ENCODE data around the gene ZDHHC3. TPM values are rescaled to one million over a fixed set of nuclear protein-coding genes. Genes with fewer than 3 reads are reported as not detected.

Gene ZDHHC3
- total RNA-seq, 1 experiment from 2014 or later = 49.5 TPM

DNA sequence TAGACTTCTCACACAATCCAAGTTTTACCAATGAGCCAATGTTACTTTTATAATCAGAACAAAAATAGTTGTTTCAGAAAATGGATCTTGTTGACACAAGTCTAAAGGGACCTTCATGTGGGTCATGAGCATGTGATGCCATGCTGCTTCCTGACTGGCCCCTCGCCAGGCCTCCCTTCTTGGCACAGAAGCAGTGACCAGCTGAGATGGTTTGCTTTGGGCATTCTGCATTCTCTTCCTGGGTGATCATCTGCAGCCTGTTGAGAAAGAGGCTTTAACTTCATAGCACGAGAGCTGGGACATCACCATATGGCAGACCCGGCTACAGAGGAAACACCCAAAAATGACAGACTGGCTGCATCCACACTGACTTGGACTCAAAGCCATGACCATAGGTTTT, 55.9 kb downstream of the ZDHHC3 start:
- no peak for DNase-seq (ENCODE audit: low read depth, low spot score)
- CTCF ChIA-PET = no interaction called here
- Histone ChIP-seq H3K4me3 (ENCODE audit: low read depth in 2 of 2, low read length in 2 of 2) (no peak overlapping the region), H3K4me1 (ENCODE audit: control insufficient read depth, insufficient read depth, low read length) (no peaks in the 10 kb centered on the region), H3K36me3 (ENCODE audit: control insufficient read depth, insufficient read depth, low read length) (no peaks in the 10 kb centered on the region), H3K27me3 (ENCODE audit: control insufficient read depth, insufficient read depth, low read length) (no peaks in the 10 kb centered on the region), H3K27ac (ENCODE audit: low read length) (no peak overlapping the region), H3K9me3 (ENCODE audit: control insufficient read depth, insufficient read depth, low read depth, low read length) (no peaks in the 10 kb centered on the region)
- in situ Hi-C loops (cut with HindIII; ENCODE audit: low pct_unique_long_range_greater_than_20kb, low sequenced_read_pairs) = no loop called here
- ATAC-seq = no peak
- intact Hi-C loops (cut with micrococcal nuclease; ENCODE audit: unreplicated experiment) = no loop called here
- BruUV-seq (replicated peaks) = no TSS peak
- POLR2A ChIA-PET = no interaction called here
- TF ChIP-seq, protein P1, sequence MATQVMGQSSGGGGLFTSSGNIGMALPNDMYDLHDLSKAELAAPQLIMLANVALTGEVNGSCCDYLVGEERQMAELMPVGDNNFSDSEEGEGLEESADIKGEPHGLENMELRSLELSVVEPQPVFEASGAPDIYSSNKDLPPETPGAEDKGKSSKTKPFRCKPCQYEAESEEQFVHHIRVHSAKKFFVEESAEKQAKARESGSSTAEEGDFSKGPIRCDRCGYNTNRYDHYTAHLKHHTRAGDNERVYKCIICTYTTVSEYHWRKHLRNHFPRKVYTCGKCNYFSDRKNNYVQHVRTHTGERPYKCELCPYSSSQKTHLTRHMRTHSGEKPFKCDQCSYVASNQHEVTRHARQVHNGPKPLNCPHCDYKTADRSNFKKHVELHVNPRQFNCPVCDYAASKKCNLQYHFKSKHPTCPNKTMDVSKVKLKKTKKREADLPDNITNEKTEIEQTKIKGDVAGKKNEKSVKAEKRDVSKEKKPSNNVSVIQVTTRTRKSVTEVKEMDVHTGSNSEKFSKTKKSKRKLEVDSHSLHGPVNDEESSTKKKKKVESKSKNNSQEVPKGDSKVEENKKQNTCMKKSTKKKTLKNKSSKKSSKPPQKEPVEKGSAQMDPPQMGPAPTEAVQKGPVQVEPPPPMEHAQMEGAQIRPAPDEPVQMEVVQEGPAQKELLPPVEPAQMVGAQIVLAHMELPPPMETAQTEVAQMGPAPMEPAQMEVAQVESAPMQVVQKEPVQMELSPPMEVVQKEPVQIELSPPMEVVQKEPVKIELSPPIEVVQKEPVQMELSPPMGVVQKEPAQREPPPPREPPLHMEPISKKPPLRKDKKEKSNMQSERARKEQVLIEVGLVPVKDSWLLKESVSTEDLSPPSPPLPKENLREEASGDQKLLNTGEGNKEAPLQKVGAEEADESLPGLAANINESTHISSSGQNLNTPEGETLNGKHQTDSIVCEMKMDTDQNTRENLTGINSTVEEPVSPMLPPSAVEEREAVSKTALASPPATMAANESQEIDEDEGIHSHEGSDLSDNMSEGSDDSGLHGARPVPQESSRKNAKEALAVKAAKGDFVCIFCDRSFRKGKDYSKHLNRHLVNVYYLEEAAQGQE (IDR thresholded peaks at IDR 0.05; ENCODE audit: insufficient read depth in 1 of 2, low read depth in 2 of 2, low read length in 1 of 2) = no peak
- no peak for TF ChIP-seq SIN3A (IDR thresholded peaks at IDR 0.05; ENCODE audit: borderline replicate concordance, insufficient read depth, low read depth, low read length)
- TF ChIP-seq TCF7L2 (IDR thresholded peaks at IDR 0.05; ENCODE audit: low read depth, low read length) = no peak
- TF ChIP-seq POLR2AphosphoS5 (IDR thresholded peaks at IDR 0.05; ENCODE audit: low read depth, low read length) = no peak
- TF ChIP-seq, protein P2, sequence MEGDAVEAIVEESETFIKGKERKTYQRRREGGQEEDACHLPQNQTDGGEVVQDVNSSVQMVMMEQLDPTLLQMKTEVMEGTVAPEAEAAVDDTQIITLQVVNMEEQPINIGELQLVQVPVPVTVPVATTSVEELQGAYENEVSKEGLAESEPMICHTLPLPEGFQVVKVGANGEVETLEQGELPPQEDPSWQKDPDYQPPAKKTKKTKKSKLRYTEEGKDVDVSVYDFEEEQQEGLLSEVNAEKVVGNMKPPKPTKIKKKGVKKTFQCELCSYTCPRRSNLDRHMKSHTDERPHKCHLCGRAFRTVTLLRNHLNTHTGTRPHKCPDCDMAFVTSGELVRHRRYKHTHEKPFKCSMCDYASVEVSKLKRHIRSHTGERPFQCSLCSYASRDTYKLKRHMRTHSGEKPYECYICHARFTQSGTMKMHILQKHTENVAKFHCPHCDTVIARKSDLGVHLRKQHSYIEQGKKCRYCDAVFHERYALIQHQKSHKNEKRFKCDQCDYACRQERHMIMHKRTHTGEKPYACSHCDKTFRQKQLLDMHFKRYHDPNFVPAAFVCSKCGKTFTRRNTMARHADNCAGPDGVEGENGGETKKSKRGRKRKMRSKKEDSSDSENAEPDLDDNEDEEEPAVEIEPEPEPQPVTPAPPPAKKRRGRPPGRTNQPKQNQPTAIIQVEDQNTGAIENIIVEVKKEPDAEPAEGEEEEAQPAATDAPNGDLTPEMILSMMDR (IDR thresholded peaks at IDR 0.05) = no peak

DNA sequence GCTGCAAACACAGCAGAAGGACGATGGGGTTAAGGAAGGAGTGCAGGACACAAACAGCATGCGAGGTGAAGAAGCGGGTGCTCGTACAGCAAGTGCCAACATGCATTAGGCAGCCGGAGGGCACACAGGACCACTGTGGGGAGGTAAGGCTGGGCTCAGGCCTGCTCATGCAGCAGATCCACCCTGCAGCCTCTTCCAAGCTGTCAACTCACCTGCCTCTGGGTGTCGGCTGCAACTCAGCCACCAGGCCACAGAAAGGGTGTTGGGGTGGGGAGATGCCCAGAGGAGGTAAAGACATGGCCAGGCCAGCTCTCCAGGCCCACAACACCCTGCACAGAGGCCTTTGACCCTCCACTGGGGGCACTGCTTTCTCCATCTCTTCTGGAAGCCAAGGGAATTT, 57.4 kb downstream of the ZDHHC3 start:
- intact Hi-C loops (cut with micrococcal nuclease; ENCODE audit: unreplicated experiment) (no loop called here), in situ Hi-C loops (cut with HindIII; ENCODE audit: low pct_unique_long_range_greater_than_20kb, low sequenced_read_pairs) (no loop called here)
- Histone ChIP-seq H3K36me3 (ENCODE audit: control insufficient read depth, insufficient read depth, low read length) (no peaks in the 10 kb centered on the region), H3K27ac (ENCODE audit: low read length) (no peak overlapping the region), H3K27me3 (ENCODE audit: control insufficient read depth, insufficient read depth, low read length) (no peaks in the 10 kb centered on the region), H3K9me3 (ENCODE audit: control insufficient read depth, insufficient read depth, low read depth, low read length) (no peaks in the 10 kb centered on the region), H3K4me3 (ENCODE audit: low read depth in 2 of 2, low read length in 2 of 2) (no peak overlapping the region), H3K4me1 (ENCODE audit: control insufficient read depth, insufficient read depth, low read length) (no peaks in the 10 kb centered on the region)
- DNase-seq (ENCODE audit: low read depth, low spot score) (no peak), ATAC-seq (no peak)
- TF ChIP-seq, protein P1 (IDR thresholded peaks at IDR 0.05; ENCODE audit: insufficient read depth in 1 of 2, low read depth in 2 of 2, low read length in 1 of 2) = no peak
- TF ChIP-seq SIN3A (IDR thresholded peaks at IDR 0.05; ENCODE audit: borderline replicate concordance, insufficient read depth, low read depth, low read length) = no peak
- TF ChIP-seq, protein P2 (IDR thresholded peaks at IDR 0.05) = no peak
- BruUV-seq (replicated peaks) = no TSS peak
- ChIA-PET CTCF (no interaction called here), POLR2A (no interaction called here)
